Esophagus muscularis mucosa (tissue), 4 donors: ENCODE measurements around the gene TOR1B. TPM values are rescaled to one million over a fixed set of nuclear protein-coding genes. Genes with fewer than 3 reads are reported as not detected.

Experiments
- DNase-seq: peaks from one replicate; pipeline ENCODE4 v3.0.0-alpha.2; 2017; ENCODE audit errors: extremely low spot score
- H3K27ac ChIP-seq, 4 donors: fragments of 200-600 bp; sonication (generic); replicated peaks in 1 of 4; 1 replicate in 3 of 4; 2 replicates in 1 of 4; pipeline ENCODE4 v1.5.1; 2016 to 2019; ENCODE audit warnings: mild to moderate bottlenecking in 1 of 4
- H3K27me3 ChIP-seq, 4 donors: fragments of 200-600 bp; sonication (generic); one replicate each; pipeline versions ENCODE4 v1.5.1 to v1.6.0; 2016 to 2019
- H3K36me3 ChIP-seq, 4 donors: fragments of 200-600 bp; sonication (generic); one replicate each; pipeline ENCODE4 v1.5.1; 2016 to 2019
- H3K4me1 ChIP-seq, 4 donors: fragments of 200-600 bp; sonication (generic); one replicate each; pipeline ENCODE4 v1.5.1; 2016 to 2019
- H3K4me3 ChIP-seq, 4 donors: fragments of 200-600 bp; sonication (generic); 1 replicate in 2 of 4; 2 replicates in 2 of 4; pipeline ENCODE4 v1.5.1; 2016 to 2019; ENCODE audit warnings: mild to moderate bottlenecking in 4 of 4, moderate library complexity in 1 of 4
- H3K9me3 ChIP-seq, 4 donors: fragments of 200-600 bp; sonication (generic); 1 replicate in 3 of 4; 2 replicates in 1 of 4; pipeline ENCODE4 v1.5.1; 2016 to 2019
- EP300 ChIP-seq: sonication (generic); formaldehyde crosslinking; IDR thresholded peaks from one replicate; pipeline ENCODE4 v1.6.1; 2017; ENCODE audit warnings: antibody characterized with exemption
- POLR2A ChIP-seq: fragments of 450-650 bp; IDR thresholded peaks from one replicate; pipeline ENCODE4 v1.6.1; 2017; ENCODE audit warnings: antibody characterized with exemption, moderate library complexity, mild to moderate bottlenecking, low read depth
- POLR2AphosphoS5 ChIP-seq, 2 donors: sonication (generic); formaldehyde crosslinking; IDR thresholded peaks; one replicate each; pipeline ENCODE4 v1.6.1; 2017; ENCODE audit warnings: antibody characterized with exemption in 2 of 2
- WGBS: methylation state at CpG from one replicate; pipeline ENCODE4 v1.1.5; 2018; 5-methylcytosine and 5-hydroxymethylcytosine counted together
- intact Hi-C: fragments of 100-400 bp; cut with DNase I; formaldehyde crosslinking; loops from one replicate; pipeline ENCODE4 v1.15.1; 2023
- total RNA-seq, 4 donors: library from RNA; depleted of rRNA; stranded (reverse); fragments of >200 nt; gene quantifications; one replicate each; pipeline versions ENCODE4 v1.1.0 to v1.2.1, GENCODE V29; 2016
- TF ChIP-seq, protein P1 (sequence below), 3 experiments: fragments of 200-600 bp in 2 of 3; fragments of 450-650 bp in 1 of 3; sonication (generic) in 2 of 3; IDR thresholded peaks; one replicate each; pipeline ENCODE4 v1.5.1; 2017 to 2019; ENCODE audit warnings: antibody characterized with exemption in 3 of 3, mild to moderate bottlenecking in 2 of 3, moderate library complexity in 1 of 3

The TOR1B gene
- total RNA-seq, 4 donors from 2014 or later: 24.5 to 29.0 (median 26.0) TPM

DNA sequence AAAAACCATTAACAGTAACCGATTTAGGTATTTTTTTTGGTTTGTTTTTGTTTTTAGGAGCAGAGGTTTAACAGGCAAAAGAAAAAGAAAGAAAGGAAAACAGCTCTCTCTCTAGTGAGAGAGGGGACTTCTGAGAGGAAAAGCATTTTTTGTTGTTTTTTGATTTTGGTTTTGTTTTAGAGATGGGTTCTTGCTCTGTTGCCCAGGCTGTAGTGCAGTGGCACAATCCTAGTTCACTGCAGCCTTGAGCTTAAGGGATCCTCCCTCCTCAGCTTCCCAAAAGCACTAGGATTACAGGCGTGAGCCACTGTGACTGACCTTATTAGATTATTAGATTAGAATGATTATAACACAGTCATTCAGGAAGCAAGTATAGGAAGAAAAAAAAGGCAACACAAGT is 42.4 kb downstream of the TOR1B start:
- no peak overlapping the region for H3K4me3 ChIP-seq
- DNase-seq: no peak
- 79% methylated on average over 2 of the region's 2 CpGs for WGBS
- no peaks in the 10 kb centered on the region for H3K27me3 ChIP-seq
- TF ChIP-seq POLR2A (no peak), POLR2AphosphoS5 (IDR thresholded peaks at IDR 0.05) (no peak), EP300 (no peak)
- TF ChIP-seq, protein P1, sequence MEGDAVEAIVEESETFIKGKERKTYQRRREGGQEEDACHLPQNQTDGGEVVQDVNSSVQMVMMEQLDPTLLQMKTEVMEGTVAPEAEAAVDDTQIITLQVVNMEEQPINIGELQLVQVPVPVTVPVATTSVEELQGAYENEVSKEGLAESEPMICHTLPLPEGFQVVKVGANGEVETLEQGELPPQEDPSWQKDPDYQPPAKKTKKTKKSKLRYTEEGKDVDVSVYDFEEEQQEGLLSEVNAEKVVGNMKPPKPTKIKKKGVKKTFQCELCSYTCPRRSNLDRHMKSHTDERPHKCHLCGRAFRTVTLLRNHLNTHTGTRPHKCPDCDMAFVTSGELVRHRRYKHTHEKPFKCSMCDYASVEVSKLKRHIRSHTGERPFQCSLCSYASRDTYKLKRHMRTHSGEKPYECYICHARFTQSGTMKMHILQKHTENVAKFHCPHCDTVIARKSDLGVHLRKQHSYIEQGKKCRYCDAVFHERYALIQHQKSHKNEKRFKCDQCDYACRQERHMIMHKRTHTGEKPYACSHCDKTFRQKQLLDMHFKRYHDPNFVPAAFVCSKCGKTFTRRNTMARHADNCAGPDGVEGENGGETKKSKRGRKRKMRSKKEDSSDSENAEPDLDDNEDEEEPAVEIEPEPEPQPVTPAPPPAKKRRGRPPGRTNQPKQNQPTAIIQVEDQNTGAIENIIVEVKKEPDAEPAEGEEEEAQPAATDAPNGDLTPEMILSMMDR (IDR thresholded peaks at IDR 0.05): no peak
- peaks cover 0 to 21% (median 17%) of the 10 kb centered on the region in 4 donors for H3K4me1 ChIP-seq
- H3K36me3 ChIP-seq: peaks cover 0 to 16% (median 13%) of the 10 kb centered on the region in 4 donors
- no peak overlapping the region for H3K27ac ChIP-seq
- H3K9me3 ChIP-seq: no peaks in the 10 kb centered on the region
- intact Hi-C loops: no loop called here

DNA sequence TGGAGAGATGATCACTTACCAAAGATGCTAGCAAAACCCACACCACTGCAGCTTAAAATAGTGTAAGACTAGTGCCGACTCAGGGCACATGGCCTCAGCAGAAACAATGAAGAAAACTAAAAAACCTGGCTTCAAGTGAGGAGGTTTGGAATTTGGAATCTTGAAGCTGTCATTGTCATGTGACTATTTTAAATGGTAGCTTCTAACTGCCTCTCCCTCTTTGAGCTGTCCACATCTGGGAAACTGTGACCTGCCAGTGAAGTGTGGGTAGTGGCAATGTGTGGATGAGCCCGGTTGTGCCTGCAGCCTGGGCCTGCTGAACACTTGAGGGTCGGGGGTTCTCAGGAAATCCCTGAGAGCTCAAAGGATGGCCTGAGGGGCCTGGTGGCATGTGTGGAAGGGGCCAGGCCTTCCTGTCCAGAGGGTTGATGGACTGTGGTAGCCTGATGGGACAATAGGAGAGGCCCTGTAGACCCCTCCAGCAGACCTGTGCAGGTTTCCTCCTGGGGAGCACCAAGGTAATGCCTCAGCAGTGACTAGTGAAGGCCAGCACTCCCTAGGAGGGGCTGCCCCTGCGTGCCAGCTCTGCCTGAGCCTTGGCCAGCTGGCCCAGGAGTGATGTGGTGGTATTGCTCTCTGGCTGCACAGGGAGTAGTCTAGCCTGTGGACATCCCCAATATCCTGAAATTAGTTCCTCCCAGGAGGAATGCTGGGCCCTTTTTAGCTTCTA is 45.9 kb downstream of the TOR1B start:
- no peaks in the 10 kb centered on the region for H3K27me3 ChIP-seq
- H3K27ac ChIP-seq: peak overlapping the region; percentile 50 to 87 (median 80)

DNA sequence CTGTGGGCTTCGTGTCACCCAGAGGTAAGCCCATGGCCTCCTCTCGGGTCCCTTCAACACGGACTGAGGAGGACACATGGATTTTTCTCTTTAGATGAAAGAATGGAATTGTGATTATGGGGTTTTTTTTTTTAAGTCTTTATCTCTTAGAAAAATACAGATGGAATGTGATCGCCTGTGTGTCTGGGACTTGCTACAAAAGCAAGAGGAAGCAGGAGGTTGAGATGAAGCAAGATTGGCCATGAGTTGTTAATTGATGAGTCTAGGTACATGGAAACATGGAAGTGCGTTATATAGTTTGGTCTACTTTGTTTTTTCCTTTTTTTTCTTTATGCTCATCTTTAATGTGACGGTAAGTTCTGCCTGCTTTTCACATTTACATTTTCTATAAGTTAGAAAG is 46.9 kb downstream of the TOR1B start:
- H3K27ac ChIP-seq: peak overlapping the region; percentile 78 to 87 (median 80)
- no peaks in the 10 kb centered on the region for H3K27me3 ChIP-seq
- 82% methylated on average over 6 of the region's 6 CpGs for WGBS
- H3K9me3 ChIP-seq: no peaks in the 10 kb centered on the region
- H3K4me3 ChIP-seq: no peak overlapping the region
- no peak for DNase-seq
- intact Hi-C loops: no loop called here
- H3K4me1 ChIP-seq: peaks cover 0 to 43% (median 40%) of the 10 kb centered on the region in 4 donors
- no peak for TF ChIP-seq POLR2AphosphoS5 (IDR thresholded peaks at IDR 0.05)
- TF ChIP-seq POLR2A: no peak
- no peak for TF ChIP-seq EP300
- TF ChIP-seq, protein P1 (IDR thresholded peaks at IDR 0.05): no peak
- peaks cover 17 to 52% (median 40%) of the 10 kb centered on the region in 4 donors for H3K36me3 ChIP-seq

More for the DNA sequence above, 45.9 kb downstream of the TOR1B start:
- DNase-seq: no peak
- TF ChIP-seq, protein P1 (IDR thresholded peaks at IDR 0.05): no peak
- TF ChIP-seq EP300 (no peak), POLR2A (no peak), POLR2AphosphoS5 (IDR thresholded peaks at IDR 0.05) (no peak)
- Histone ChIP-seq H3K9me3 (no peaks in the 10 kb centered on the region), H3K4me1 (peaks cover 0 to 43% (median 40%) of the 10 kb centered on the region in 4 donors), H3K36me3 (peaks cover 15 to 43% (median 34%) of the 10 kb centered on the region in 4 donors), H3K4me3 (no peak overlapping the region)
- intact Hi-C loops: no loop called here
- WGBS: 77% methylated on average over 3 of the region's 4 CpGs

DNA sequence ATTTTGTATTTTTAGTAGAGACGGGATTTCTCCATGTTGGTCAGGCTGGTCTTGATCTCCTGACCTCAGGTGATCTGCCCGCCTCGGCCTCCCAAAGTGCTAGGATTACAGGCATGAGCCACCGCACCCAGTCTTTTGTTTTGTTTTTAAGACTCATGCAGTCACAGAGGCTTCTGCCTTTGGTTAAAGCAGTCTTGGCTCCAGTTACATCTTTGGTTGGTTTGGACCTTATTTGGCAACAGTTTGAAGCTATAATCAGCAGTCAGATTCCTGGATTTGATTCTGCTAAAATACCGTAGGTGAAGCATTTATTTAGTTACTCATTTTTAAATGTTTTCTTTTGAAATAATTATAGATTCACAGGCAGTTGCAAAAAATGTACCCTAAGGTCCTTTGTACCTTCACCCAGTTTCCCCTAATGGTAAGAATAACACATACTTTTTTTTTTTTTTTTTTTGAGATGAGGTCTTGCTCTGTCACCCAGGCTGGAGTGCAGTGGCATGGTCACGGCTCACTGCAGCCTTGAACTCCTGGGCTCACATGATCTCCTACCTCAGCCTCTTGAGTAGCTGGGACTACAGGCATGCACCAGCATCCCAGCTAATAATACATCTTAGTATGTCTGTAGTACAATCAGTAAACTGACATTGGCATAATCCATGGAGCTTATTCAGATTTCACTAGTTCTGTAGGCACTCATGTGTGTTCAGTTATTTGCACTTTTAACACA is 48.0 kb downstream of the TOR1B start:
- no peaks in the 10 kb centered on the region for H3K27me3 ChIP-seq
- TF ChIP-seq POLR2AphosphoS5 (IDR thresholded peaks at IDR 0.05) (peak; percentile 5 to 15), POLR2A (no peak)
- no peak overlapping the region for H3K4me3 ChIP-seq
- H3K36me3 ChIP-seq: peaks cover 23 to 62% (median 49%) of the 10 kb centered on the region in 4 donors
- peak overlapping the region; percentile 78 to 87 (median 80) for H3K27ac ChIP-seq
- DNase-seq: no peak
- intact Hi-C loops: no loop called here
- no peaks in the 10 kb centered on the region for H3K9me3 ChIP-seq
- H3K4me1 ChIP-seq: peaks cover 0 to 43% (median 40%) of the 10 kb centered on the region in 4 donors
- 71% methylated on average over 6 of the region's 6 CpGs for WGBS

DNA sequence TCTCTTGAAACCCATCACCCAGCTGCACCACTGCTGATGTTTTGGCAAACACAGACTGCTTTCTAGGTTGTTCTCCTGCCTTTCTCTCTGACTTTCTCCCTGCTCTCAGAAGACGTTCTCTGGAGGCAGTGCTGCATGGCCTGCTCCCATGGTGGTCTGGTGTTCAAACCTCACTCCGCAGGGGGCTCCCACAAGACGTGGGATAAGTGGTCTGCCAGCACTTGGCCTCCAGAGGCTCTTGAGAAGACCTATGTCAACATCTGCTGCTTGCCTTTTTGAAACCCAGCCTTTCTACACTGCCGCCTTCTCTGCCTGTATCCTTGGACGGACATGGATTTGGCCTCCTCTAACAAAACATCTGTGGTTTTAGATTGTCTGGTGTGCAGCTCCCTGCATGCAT is 48.8 kb downstream of the TOR1B start:
- Histone ChIP-seq H3K4me1 (peaks cover 0 to 43% (median 40%) of the 10 kb centered on the region in 4 donors), H3K27ac (peak overlapping the region; percentile 22 to 87 (median 80)), H3K4me3 (no peak overlapping the region), H3K27me3 (no peaks in the 10 kb centered on the region), H3K36me3 (peaks cover 28 to 70% (median 57%) of the 10 kb centered on the region in 4 donors), H3K9me3 (no peaks in the 10 kb centered on the region)
- TF ChIP-seq POLR2AphosphoS5 (IDR thresholded peaks at IDR 0.05) (no peak), POLR2A (no peak), EP300 (no peak)
- TF ChIP-seq, protein P1 (IDR thresholded peaks at IDR 0.05): no peak
- 82% methylated on average over 5 of the region's 5 CpGs for WGBS
- intact Hi-C loops: no loop called here
- no peak for DNase-seq
